IMR-90 (cell line): ENCODE measurements around the gene EPHB6. TPM values are rescaled to one million over a fixed set of nuclear protein-coding genes. Genes with fewer than 3 reads are reported as not detected.

Experiments
- ATAC-seq: fragments of 200-7000 bp; cut with Tn5 transposase; 2 replicates; pipeline ENCODE4 v1.9.1; 2020; ENCODE audit warnings: low read depth, mild to moderate bottlenecking, moderate library complexity
- BruUV-seq: library from RNA; stranded (reverse); fragments of 400-500 nt; replicated peaks from 2 replicates; lab custom pipeline; 2021; lab: Mats Ljungman, UMichigan
- CTCF ChIA-PET: fragments of 300-600 bp; formaldehyde crosslinking; extraction: SDS; loops from one replicate; lab custom pipeline; 2021; ENCODE audit warnings: antibody characterized with exemption; lab: Yijun Ruan, JAX
- POLR2A ChIA-PET: fragments of 300-600 bp; sonication (Branson Sonifier 250); formaldehyde crosslinking; loops from one replicate; lab custom pipeline; 2022; ENCODE audit warnings: antibody characterized with exemption; ENCODE audit not compliant: unreplicated experiment; lab: Charles Lee
- DNase-seq: peaks from one replicate; pipeline ENCODE4 v3.0.0; 2013
- H2AFZ ChIP-seq: replicated peaks from 2 replicates; pipeline ENCODE3; 2013; ENCODE audit warnings: low read length, mild to moderate bottlenecking; ENCODE audit not compliant: poor library complexity
- H2AK5ac ChIP-seq: 2 replicates; pipeline ENCODE4 v1.6.1; 2013; ENCODE audit warnings: low read depth, low read length, inconsistent platforms
- H2AK9ac ChIP-seq: replicated peaks from 2 replicates; pipeline ENCODE3; 2013; ENCODE audit warnings: mild to moderate bottlenecking, low read depth, low read length, moderate library complexity; ENCODE audit not compliant: poor library complexity
- H2BK120ac ChIP-seq: 2 replicates; pipeline ENCODE4 v1.6.1; 2013; ENCODE audit warnings: low read depth, low read length, inconsistent platforms
- H2BK15ac ChIP-seq: 3 replicates; pipeline ENCODE4 v1.6.1; 2013; ENCODE audit warnings: low read depth, low read length, inconsistent platforms
- H2BK20ac ChIP-seq: 2 replicates; pipeline ENCODE4 v1.6.1; 2013; ENCODE audit warnings: low read depth, mild to moderate bottlenecking, inconsistent platforms, low read length, moderate library complexity
- H2BK5ac ChIP-seq: 2 replicates; pipeline ENCODE4 v1.6.1; 2013; ENCODE audit warnings: mild to moderate bottlenecking, low read depth, low read length, inconsistent platforms; ENCODE audit not compliant: poor library complexity, severe bottlenecking
- H3K14ac ChIP-seq: replicated peaks from 2 replicates; pipeline ENCODE4 v1.6.1; 2013; ENCODE audit warnings: low read depth, low read length, inconsistent platforms
- H3K18ac ChIP-seq: 2 replicates; pipeline ENCODE4 v1.6.1; 2013; ENCODE audit warnings: low read depth, low read length, control low read depth
- H3K23ac ChIP-seq: 2 replicates; pipeline ENCODE4 v1.6.1; 2013; ENCODE audit warnings: low read depth, low read length, inconsistent platforms
- H3K27ac ChIP-seq: 2 replicates; pipeline ENCODE4 v1.5.1; 2013; ENCODE audit warnings: mild to moderate bottlenecking, control low read depth, low read length; ENCODE audit not compliant: insufficient read depth
- H3K27me3 ChIP-seq: 2 replicates; pipeline ENCODE4 v1.6.1; 2013; ENCODE audit warnings: low read length; ENCODE audit not compliant: control insufficient read depth, insufficient read depth
- H3K36me3 ChIP-seq: 2 replicates; pipeline ENCODE4 v1.6.1; 2013; ENCODE audit warnings: low read length, mixed read lengths; ENCODE audit not compliant: control insufficient read depth, insufficient read depth
- H3K4ac ChIP-seq: 2 replicates; pipeline ENCODE4 v1.6.1; 2013; ENCODE audit warnings: low read depth, low read length, inconsistent platforms
- H3K4me1 ChIP-seq: 2 replicates; pipeline ENCODE4 v1.6.1; 2013; ENCODE audit warnings: low read length, mixed read lengths; ENCODE audit not compliant: control insufficient read depth, insufficient read depth
- H3K4me2 ChIP-seq: 2 replicates; pipeline ENCODE4 v1.6.1; 2013; ENCODE audit warnings: low read depth, mild to moderate bottlenecking, control low read depth, low read length, moderate library complexity
- H3K4me3 ChIP-seq: 2 replicates; pipeline ENCODE4 v1.5.1; 2013; ENCODE audit warnings: low read depth, mild to moderate bottlenecking, control low read depth, low read length, moderate library complexity; ENCODE audit not compliant: insufficient read depth
- H3K56ac ChIP-seq: 2 replicates; pipeline ENCODE4 v1.6.1; 2013; ENCODE audit warnings: low read length, inconsistent platforms; ENCODE audit not compliant: insufficient read depth; ENCODE audit errors: extremely low read depth
- H3K79me1 ChIP-seq, 2 experiments: 2 replicates each; pipeline ENCODE4 v1.6.1; 2013; ENCODE audit warnings: low read length in 2 of 2, inconsistent platforms in 1 of 2, low read depth in 1 of 2
- H3K9ac ChIP-seq: 2 replicates; pipeline ENCODE4 v1.6.1; 2013; ENCODE audit warnings: low read depth, low read length, control low read depth
- H3K9me1 ChIP-seq: 2 replicates; pipeline ENCODE4 v1.6.1; 2013; ENCODE audit warnings: low read length, inconsistent platforms; ENCODE audit not compliant: insufficient read depth
- H3K9me3 ChIP-seq: 2 replicates; pipeline ENCODE4 v1.6.1; 2013; ENCODE audit warnings: low read length; ENCODE audit not compliant: control insufficient read depth, insufficient read depth
- H4K20me1 ChIP-seq: 2 replicates; pipeline ENCODE4 v1.6.1; 2013; ENCODE audit warnings: low read length, inconsistent platforms; ENCODE audit not compliant: insufficient read depth
- H4K5ac ChIP-seq: 2 replicates; pipeline ENCODE4 v1.6.1; 2013; ENCODE audit warnings: mild to moderate bottlenecking, low read depth, low read length, control low read depth
- H4K8ac ChIP-seq, 2 experiments: 2 replicates each; pipeline ENCODE4 v1.6.1; 2013; ENCODE audit warnings: low read depth in 2 of 2, low read length in 2 of 2, control low read depth in 1 of 2, inconsistent platforms in 1 of 2
- H4K91ac ChIP-seq: 2 replicates; pipeline ENCODE4 v1.6.1; 2013; ENCODE audit warnings: low read depth, low read length, inconsistent platforms; ENCODE audit not compliant: insufficient read depth
- BHLHE40 ChIP-seq: fragments of 150-350 bp; IDR thresholded peaks from 2 replicates; pipeline ENCODE4 v1.6.1; 2016; ENCODE audit warnings: mild to moderate bottlenecking, low read depth, low read length
- CHD1 ChIP-seq: IDR thresholded peaks from 2 replicates; pipeline ENCODE4 v1.6.1; 2012; ENCODE audit warnings: low read depth, low read length, improper control_type of control experiment
- CTCF ChIP-seq: conservative IDR thresholded peaks from 2 replicates; pipeline ENCODE4 v1.5.1; 2012; ENCODE audit warnings: mild to moderate bottlenecking, low read depth, low read length, improper control_type of control experiment
- MAFK ChIP-seq: IDR thresholded peaks from 2 replicates; pipeline ENCODE4 v1.6.1; 2012; ENCODE audit warnings: low read depth, low read length, improper control_type of control experiment
- RCOR1 ChIP-seq: IDR thresholded peaks from 2 replicates; pipeline ENCODE4 v1.6.1; 2012; ENCODE audit warnings: mild to moderate bottlenecking, low read length, improper control_type of control experiment; ENCODE audit not compliant: insufficient replicate concordance
- USF2 ChIP-seq: fragments of 150-350 bp; IDR thresholded peaks from 2 replicates; pipeline ENCODE4 v1.6.1; 2017; ENCODE audit warnings: mild to moderate bottlenecking, antibody characterized with exemption, low read length, low read depth
- WGBS, 2 experiments: methylation state at CpG; one replicate each; pipeline versions ENCODE4 v1.1.5 to v1.1.7; 2013; ENCODE audit warnings: missing lambda C conversion rate in 2 of 2; ENCODE audit not compliant: insufficient read length in 1 of 2; ENCODE audit errors: extremely low coverage in 2 of 2; 5-methylcytosine and 5-hydroxymethylcytosine counted together
- dilution Hi-C: fragments of 300-500 bp; cut with HindIII; formaldehyde crosslinking; loops from one replicate; pipeline ENCODE4 v1.14.3; 2018; ENCODE audit warnings: low sequenced_read_pairs; ENCODE audit not compliant: unreplicated experiment
- in situ Hi-C: fragments of 300-500 bp; cut with MboI; formaldehyde crosslinking; loops from 3 replicates; pipeline ENCODE4 v1.14.3; 2019; ENCODE audit warnings: low sequenced_read_pairs, inconsistent platforms, mixed read lengths
- intact Hi-C: fragments of 100-400 bp; cut with micrococcal nuclease; formaldehyde crosslinking; loops from 2 replicates; pipeline ENCODE4 v1.10.0; 2022
- polyA plus RNA-seq, 3 experiments: library from polyadenylated mRNA; depleted of rRNA; stranded (reverse); fragments of >200 nt; gene quantifications; 2 replicates each; pipeline ENCODE4 v1.2.3, GENCODE V29; 2012; ENCODE audit warnings: low replicate concordance in 1 of 3
- total RNA-seq: library from RNA; depleted of rRNA; stranded (reverse); fragments of >200 nt; gene quantifications from 2 replicates; pipeline ENCODE4 v1.2.3, GENCODE V29; 2012

EPHB6 gene
- total and polyA plus RNA-seq, 2 of the 4 experiments (the other 2 are of a cell fraction) = under 0.01 to 0.60 TPM

- Histone ChIP-seq H3K14ac (no peak overlapping the region), H4K91ac (no peak overlapping the region), H3K9ac (no peak overlapping the region), H3K4ac (no peak overlapping the region), H3K56ac (no peak overlapping the region), H2BK5ac (no peak overlapping the region), H3K18ac (no peak overlapping the region), H3K9me3 (no peaks in the 10 kb centered on the region), H3K79me1 (no peaks in the 10 kb centered on the region), H2AFZ (no peak overlapping the region), H2BK15ac (no peak overlapping the region), H2BK120ac (no peak overlapping the region), H2AK5ac (no peak overlapping the region), H4K20me1 (no peaks in the 10 kb centered on the region), H3K4me1 (no peaks in the 10 kb centered on the region), H3K27me3 (peaks cover 11% of the 10 kb centered on the region), H4K5ac (no peak overlapping the region), H4K8ac (no peak overlapping the region), H3K4me3 (no peak overlapping the region), H3K23ac (no peak overlapping the region), H2AK9ac (no peak overlapping the region), H3K4me2 (no peak overlapping the region), H2BK20ac (no peak overlapping the region), H3K27ac (no peak overlapping the region), H3K9me1 (no peaks in the 10 kb centered on the region), H3K36me3 (no peaks in the 10 kb centered on the region)
- ChIA-PET POLR2A (no interaction called here), CTCF (interaction anchor here (0.7 kb wide), 1 partner anchor 364 kb away, joined by 3 read pairs; no protein-coding TSS in a partner anchor)
- dilution Hi-C loops = no loop called here
- WGBS, 2 experiments = 40% methylated on average over 1 of the region's 4 CpGs; no CpG with 5 or more reads in 1 of the 2 experiments
- TF ChIP-seq CTCF (no peak), MAFK (no peak), RCOR1 (no peak), USF2 (0 out of 2 replicates have a peak, but pooled peaks have one; percentile 9), BHLHE40 (no peak), CHD1 (no peak)
- in situ Hi-C loops = loop anchor here (10.0 kb wide), 1 partner anchor 364 kb away; no protein-coding TSS in a partner anchor
- intact Hi-C loops = no loop called here
- no TSS peak for BruUV-seq
- ATAC-seq = no peak
- no peak for DNase-seq
Observed at GRCh38 chr7:142851269-142851668, 3.6 kb upstream of the EPHB6 start.
